Activated gamma-delta T cell (primary cell): Measurements from ENCODE around the gene TMC1.

Experiments used
- DNase-seq: peaks from one replicate; lab custom pipeline; 2025; lab: John Stamatoyannopoulos, UW

TMC1 gene

DNA sequence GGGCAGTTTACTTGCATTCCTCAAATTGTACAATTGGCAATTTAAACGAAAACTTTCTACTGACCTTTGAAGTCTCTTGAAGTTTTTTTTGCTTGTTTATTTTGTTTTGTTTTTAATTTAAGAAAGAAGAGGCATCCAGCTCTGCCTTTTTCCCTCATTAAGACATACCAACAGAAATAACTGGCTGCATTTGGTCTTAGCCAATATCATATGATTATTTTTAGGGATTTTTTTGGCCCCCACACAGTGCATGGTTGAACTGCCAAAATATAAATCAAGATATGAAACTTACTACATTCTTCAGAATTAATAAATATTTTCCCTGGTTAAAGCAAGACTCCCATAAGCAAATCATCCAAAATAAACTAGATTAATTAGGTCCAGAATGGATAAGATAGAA lies 352.0 kb downstream of the TMC1 start:
- no peak for DNase-seq

DNA sequence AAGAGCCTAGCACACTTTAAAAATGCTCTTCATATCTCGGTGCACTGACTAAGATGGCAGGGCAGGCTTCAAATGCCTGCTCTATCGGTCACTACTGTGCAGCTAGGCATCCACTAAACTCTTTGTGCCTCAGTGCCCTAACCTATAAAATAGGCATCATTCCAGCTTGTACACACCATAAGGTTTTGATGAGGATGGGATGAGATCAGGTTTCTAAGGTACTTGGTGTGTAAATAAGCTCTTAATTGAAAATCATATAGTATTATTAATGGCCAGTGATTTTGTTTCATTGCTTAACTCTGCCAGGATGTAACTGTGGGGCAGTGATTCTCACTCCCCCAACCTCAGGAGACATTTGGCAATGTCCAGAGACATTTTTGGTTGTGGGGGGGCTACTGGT lies 352.9 kb downstream of the TMC1 start:
- DNase-seq: no peak

DNA sequence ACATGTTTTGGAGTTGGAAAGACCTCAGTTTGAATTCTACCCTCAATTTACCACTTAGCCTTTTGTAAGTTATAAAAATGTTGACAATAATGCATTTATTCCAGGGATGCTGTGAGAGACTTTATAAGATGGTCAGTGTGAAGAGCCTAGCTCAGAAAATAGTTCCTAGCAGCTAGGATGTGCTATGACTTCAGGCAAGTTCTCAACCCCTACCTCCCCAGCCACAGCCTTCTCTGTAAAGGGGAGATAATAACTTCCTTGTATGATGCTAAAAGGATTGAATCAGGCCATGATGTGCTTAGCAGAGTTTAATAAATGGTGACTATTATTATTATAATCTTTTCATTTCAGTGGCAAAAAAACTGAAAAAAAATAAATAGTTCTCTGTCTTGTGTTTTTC lies 353.8 kb downstream of the TMC1 start:
- no peak for DNase-seq

DNA sequence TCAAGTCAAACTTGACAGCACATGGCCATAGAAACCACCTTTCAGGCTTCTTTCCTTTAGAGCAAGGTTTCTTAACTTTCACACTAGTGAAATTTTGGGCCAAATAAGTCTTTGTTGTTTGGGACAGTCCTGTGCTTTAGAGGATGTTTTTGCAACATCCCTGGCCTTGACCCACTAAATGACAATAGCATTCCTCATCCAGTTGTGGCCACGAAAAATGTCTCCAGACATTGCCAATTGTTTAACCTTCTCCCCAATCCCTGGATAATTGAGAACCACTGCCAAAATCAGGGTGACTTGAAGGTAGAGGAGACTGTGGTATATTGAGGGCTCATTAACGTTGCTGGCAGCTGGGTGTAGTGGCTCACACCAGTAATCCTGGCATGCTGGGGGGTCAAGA lies 359.4 kb downstream of the TMC1 start:
- DNase-seq: no peak

DNA sequence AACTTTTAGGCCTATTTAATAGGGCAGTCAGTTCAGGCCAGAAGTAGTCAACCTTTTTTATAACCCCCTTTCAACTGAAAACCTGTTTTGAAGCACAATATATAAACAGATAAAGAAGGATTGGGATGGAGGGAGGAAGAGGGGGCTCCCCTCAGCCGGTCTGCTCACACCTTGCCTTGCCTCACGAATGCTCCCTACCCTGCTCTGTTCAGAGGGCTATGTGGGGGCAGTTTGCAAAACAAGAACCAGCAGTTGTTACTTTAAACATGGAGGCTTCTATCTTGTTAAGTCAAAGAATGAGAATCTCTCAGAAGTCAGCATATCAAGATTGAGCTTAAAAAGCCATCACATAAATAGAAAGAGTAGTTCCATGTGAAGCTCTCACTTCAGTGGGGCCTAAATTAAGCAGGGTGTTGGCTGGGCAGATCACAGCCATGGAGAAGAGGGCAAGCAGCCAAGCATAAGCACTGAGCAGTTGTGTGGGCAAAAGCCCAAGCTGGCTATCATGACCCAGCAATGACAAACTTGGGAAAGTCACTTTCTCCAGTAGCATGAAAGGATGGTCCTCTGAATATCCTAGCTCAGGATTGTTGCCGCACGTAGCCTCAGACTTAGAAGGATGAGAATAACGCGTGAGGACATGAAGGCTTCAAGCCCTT lies 360.8 kb downstream of the TMC1 start:
- DNase-seq: no peak

DNA sequence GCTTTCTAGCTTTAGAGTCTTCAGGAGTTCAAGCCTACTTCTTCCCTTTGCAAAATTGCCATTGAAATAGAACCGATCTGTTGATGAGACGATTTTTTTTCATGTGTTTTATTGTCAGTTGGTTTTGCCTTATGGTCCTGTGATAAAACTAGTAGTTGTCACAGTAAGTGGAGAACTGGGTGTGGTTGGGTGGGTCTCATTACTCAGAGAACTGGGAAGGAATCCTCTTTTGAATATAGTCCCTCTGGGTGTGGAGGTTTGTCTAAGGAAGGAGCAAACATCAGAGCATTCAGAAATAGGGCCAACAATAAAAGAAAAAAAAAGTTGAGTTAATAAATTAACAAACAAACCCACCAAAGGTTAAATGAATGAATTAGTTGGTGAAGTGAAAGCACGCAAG lies 362.5 kb downstream of the TMC1 start:
- no peak for DNase-seq

DNA sequence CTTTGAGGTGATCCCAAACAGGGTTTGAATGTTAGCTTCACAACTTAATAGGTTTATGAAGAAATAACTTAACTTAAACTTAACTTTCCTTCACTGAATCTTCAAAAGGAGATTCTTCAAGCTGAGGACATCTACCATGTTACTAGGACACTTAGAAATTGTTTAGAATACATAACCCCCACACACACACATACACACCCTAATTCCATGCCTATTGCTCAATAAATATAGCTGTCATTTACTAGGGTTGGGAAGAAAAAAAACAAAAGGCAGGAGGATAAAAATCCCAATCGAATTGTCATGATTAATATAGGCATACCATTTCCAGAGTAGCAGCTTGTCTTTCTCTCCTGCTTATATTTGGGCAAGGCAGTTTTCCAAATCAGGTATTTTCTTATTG lies 363.1 kb downstream of the TMC1 start:
- DNase-seq: no peak
